G401 (cell line): ENCODE results near the gene PGM3. TPM values are rescaled to one million over a fixed set of nuclear protein-coding genes. Genes with fewer than 3 reads are reported as not detected.
"Not testable (repeated sequence)": the region's sequence is repeated elsewhere in the genome, so short reads cannot be mapped to it uniquely, and the experiment has no call there.

ENCODE experiments used
- DNase-seq: peaks from one replicate; pipeline ENCODE4 v3.0.0-alpha.2; 2015; ENCODE audit warnings: low spot score
- in situ Hi-C: cut with HindIII; loops from 2 replicates; pipeline ENCODE4 v1.10.0; 2016; ENCODE audit warnings: low sequenced_read_pairs, mixed read lengths
- total RNA-seq: library from RNA; depleted of rRNA; stranded (reverse); fragments of >200 nt; shearing (Covaris generic); gene quantifications from 2 replicates; pipeline ENCODE4 v1.2.3, GENCODE V29; 2014; rRNA removed

Gene PGM3
- 23.1 and 51.9 TPM in 2 replicates for total RNA-seq

GRCh38 chr6:83192871-83193746 is at the start of gene PGM3, which contains the start of gene RWDD2A:
TSS of gene PGM3 (minus strand) at chr6:83193265. CDS start at chr6:83191012, 2,253 bp downstream.
TSS of gene RWDD2A (plus strand) at chr6:83193357. CDS start at chr6:83194452, 1,095 bp downstream.
- in situ Hi-C loops: no loop called here
- DNase-seq: peak; percentile 91

- DNase-seq: no peak
- in situ Hi-C loops: no loop called here
Measured at GRCh38 chr6:83231146-83231545, 38.1 kb upstream of the PGM3 start.

DNA sequence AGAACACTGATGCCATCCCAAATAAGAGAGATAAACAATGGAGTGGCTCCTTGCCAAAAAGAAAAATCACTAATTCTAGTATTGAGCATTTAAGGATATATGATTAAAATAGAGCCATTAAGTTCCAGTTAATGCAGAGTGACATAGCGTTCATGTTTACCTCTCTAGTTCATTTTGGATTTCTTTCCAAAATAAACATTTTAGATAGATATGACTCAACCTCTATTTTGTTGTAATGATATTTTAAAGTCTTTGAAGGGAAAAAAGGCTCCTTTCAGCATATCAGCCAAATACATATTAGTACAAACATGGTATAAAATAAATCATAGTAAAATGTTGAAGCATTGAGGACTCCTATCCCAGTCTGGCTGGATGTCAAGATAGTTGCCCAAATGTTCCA is 33.5 kb upstream of the PGM3 start:
- in situ Hi-C loops: no loop called here
- DNase-seq: no peak

DNA sequence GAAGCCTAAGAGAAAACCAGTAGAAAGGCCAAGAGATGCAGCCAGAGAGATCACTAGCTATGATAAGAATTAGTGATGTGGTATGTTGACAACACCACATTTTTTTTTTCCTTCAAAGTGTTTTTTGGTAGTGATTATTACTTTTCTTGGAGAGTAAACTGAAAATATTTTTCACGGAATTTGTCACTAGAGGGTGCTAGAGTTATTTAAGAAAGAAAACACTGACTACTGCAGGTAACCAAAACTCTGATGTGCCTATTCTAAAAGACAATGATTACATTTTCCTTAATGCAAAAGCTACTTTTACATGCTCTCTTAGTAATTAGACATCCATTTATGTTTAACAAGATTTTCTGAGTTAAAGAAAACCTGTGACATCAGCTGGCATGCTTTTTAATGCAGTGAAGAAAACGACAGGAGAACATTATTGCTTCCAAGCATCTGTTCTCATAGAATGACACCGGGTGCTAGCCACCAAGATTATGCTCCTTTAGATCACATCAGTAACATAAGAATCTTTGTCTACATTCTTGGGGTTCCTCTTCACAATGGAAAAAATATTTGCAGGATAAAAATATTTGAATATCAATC is 28.9 kb upstream of the PGM3 start:
- DNase-seq: peak; percentile 64
- in situ Hi-C loops: loop anchor here (25.0 kb wide), 1 partner anchor 290 kb away; the partner anchor contains the start of gene PRSS35

DNA sequence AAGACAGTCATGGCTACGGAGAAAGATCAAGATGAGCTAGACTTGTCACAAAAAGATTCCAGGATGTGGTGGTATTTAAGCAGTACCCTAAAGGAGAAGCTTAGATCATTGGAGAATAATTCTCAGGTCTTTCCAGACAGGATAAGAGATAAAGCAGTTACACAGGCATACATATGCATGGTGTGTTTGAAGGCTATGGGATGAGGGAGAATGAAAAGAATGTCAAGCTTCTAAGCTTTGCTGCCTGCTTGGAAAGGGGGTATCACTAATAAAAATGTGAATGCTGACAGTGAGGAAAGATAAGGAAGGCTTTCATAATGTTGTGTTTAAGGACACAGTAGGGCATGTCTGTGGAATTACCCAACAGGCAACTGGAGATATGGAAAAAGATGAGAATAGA is 28.2 kb upstream of the PGM3 start:
- in situ Hi-C loops: loop anchor here (25.0 kb wide), 1 partner anchor 291 kb away; the partner anchor contains the start of gene PRSS35
- DNase-seq: no peak

GRCh38 chr6:83220121-83220520 is 27.1 kb upstream of the PGM3 start:
- in situ Hi-C loops: loop anchor here (25.0 kb wide), 1 partner anchor 292 kb away; the partner anchor contains the start of gene PRSS35
- no peak for DNase-seq

DNA sequence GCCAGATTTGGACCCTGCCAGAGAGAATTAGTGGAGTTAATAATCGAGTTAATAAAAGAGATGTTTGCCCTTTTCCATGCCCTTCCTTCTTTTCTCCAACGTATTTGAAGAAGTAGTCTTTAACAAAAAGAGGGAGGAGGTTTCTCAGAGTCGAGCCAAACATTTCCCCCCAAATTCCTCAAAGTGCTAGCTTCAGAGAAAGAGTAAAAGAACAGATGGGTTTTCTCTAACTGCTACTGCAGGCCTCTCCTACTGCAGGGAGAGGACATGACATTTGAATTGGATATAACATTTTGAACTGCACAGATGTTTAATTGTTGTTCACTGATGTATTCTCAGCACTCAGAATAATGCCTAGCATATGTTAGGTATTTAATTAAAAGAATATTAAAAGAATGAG is 25.6 kb upstream of the PGM3 start:
- no peak for DNase-seq
- in situ Hi-C loops: loop anchor here (25.0 kb wide), 1 partner anchor 294 kb away; the partner anchor contains the start of gene PRSS35

DNA sequence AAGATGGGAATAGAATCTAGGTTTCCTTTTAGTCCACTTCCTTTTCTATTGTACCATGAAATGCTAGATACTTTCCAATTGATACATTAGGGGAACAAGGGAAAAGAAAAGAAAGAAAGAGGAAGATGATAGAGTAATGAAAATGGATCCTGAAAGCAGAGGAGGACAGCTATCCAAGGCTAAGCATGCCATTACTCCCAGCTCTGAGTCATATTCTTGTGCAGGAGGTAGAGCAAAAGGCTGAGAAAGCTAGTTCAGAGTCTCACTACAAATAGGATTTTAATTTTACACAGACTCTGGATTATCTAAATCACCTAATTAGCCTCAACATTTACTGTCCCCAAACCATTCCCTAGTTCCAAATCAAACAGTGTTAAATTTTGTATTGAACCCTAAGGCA is 23.7 kb upstream of the PGM3 start:
- in situ Hi-C loops: loop anchor here (25.0 kb wide), 1 partner anchor 295 kb away; the partner anchor contains the start of gene PRSS35
- no peak for DNase-seq

GRCh38 chr6:83215131-83216047 is 22.3 kb upstream of the PGM3 start:
- in situ Hi-C loops: loop anchor here (25.0 kb wide), 1 partner anchor 297 kb away; the partner anchor contains the start of gene PRSS35
- peak; percentile 90 for DNase-seq

GRCh38 chr6:83202031-83202430 is 9.0 kb upstream of the PGM3 start:
- no peak for DNase-seq
- in situ Hi-C loops: loop anchor here (25.0 kb wide), 1 partner anchor 310 kb away; the partner anchor contains the start of gene PRSS35

- no peak for DNase-seq
- in situ Hi-C loops: loop anchor here (25.0 kb wide), 1 partner anchor 312 kb away; the partner anchor contains the start of gene PRSS35
Measured at GRCh38 chr6:83199863-83200225, 6.8 kb upstream of the PGM3 start.

GRCh38 chr6:83199173-83199862 is 6.3 kb upstream of the PGM3 start:
- in situ Hi-C loops: no loop called here
- no peak for DNase-seq

DNA sequence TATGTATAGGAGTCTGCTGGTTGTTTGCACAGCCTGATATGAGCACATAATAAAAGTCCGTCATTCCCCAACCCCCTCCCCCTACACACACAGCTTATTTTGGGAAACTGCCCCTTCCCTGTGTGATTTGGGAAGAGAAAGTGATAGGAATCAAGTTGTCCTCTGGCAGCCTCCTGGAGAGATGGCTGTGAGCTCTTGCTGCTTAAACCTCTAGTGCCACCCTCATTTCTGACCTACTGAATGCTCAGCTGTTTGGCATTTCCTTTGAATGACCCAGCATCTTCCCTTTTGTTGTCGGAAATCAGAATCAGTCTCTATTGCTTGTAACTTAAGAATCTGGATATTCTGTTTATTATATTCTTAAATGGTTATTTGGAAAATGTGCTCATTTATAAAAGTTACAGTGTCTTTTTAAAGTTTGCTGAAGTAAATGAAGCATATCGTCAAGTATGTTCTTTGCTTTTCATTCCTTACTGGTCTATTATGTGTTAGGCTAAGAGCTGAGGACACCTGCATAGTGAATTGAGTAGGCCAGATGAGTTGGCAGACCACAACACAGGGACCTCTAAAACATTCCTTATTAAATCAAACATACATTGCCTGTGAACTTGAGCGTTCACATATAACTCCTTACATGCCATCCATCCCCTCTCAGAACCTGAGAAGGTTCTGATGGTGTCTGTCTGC is 5.6 kb upstream of the PGM3 start:
- no peak for DNase-seq
- in situ Hi-C loops: no loop called here

DNA sequence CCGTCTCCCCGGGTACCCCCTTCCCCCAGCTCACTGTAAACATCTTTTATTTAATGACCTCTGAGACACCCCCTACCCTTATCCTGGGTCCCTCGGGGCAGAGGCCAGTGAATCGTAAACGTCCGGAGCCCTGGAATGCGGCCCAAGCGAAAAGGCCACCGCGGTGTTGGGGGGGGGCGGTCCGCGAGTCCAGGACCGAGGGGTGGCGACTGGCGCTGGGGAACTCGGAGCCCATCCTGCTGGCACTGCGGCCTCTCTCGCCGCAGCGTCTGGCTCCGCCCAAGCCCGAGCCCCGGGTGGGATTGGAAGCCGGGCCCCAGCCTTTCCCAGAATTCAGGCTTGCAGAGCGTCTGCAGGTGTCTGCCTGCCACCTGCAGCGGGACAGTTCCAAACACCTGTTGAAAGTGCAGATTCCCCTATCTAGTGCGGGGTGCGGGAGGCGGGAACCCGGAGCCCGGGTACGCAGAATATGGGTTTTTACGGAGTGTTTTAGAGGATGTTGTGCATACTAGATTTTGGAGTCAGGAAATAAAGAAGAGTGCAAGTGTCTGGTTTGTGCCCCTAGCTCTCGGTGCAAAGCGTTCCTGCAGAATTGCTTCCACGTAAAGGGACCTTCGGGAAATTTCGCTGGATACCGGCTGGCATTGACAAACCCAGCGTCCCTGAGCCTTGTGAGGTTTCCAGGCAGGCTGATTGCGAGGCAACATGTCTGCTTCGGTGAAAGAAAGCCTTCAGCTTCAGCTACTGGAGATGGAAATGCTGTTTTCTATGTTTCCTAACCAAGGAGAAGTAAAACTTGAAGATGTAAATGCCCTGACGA is 892 bp upstream of the PGM3 start:
- in situ Hi-C loops: no loop called here
- peak; percentile 76 for DNase-seq

GRCh38 chr6:83192456-83192855 is 609 bp downstream of the PGM3 start:
- in situ Hi-C loops: no loop called here
- no peak for DNase-seq

DNA sequence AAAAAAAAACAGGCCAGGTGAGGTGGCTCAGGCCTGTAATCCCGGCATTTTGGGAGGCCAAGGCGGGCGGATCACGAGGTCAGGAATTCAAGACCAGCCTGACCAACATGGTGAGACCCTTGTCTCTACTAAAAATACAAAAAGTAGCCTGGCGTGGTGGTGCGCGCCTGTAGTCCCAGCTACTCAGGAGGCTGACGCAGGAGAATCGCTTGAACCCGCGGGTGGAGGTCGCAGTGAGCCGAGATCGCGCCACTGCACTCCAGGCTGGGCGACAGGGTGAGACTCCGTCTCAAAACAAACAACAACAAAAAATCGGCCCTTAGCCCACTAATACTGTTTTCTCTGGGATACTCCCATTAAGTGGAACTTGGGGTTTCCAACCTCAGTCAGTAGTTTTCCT is 1.1 kb downstream of the PGM3 start:
- in situ Hi-C loops, DNase-seq: not testable (repeated sequence)

- in situ Hi-C loops: no loop called here
- DNase-seq: no peak
Measured at GRCh38 chr6:83190626-83191025, 2.4 kb downstream of the PGM3 start.
